G401 (cell line): Measurements from ENCODE around the gene RNF25. TPM values are rescaled to one million over a fixed set of nuclear protein-coding genes. Genes with fewer than 3 reads are reported as not detected.

Experiments used
- DNase-seq: peaks from one replicate; pipeline ENCODE4 v3.0.0-alpha.2; 2015; ENCODE audit warnings: low spot score
- in situ Hi-C: cut with HindIII; loops from 2 replicates; pipeline ENCODE4 v1.10.0; 2016; ENCODE audit warnings: low sequenced_read_pairs, mixed read lengths
- total RNA-seq: library from RNA; depleted of rRNA; stranded (reverse); fragments of >200 nt; shearing (Covaris generic); gene quantifications from 2 replicates; pipeline ENCODE4 v1.2.3, GENCODE V29; 2014; rRNA removed

RNF25 gene
- 35.6 and 48.6 TPM in 2 replicates for total RNA-seq

- in situ Hi-C loops = no loop called here
Measured at GRCh38 chr2:218671654-218672566, at the start of gene RNF25, which contains the start of gene STK36. TSS of gene RNF25 (minus strand) at chr2:218672002. CDS start at chr2:218671970, 32 bp downstream. TSS of gene STK36 (plus strand) at chr2:218672086. CDS start at chr2:218672830, 744 bp downstream.

GRCh38 chr2:218721488-218721887, 49.7 kb upstream of the RNF25 start:
- DNase-seq = no peak
- in situ Hi-C loops = no loop called here

More at GRCh38 chr2:218671654-218672566, at the start of gene RNF25, which contains the start of gene STK36:
- peak; percentile 96 for DNase-seq

GRCh38 chr2:218720048-218721041, 48.5 kb upstream of the RNF25 start:
- in situ Hi-C loops = no loop called here
- DNase-seq = no peak

GRCh38 chr2:218719457-218719856, 47.7 kb upstream of the RNF25 start:
- in situ Hi-C loops = no loop called here
- DNase-seq = no peak

- in situ Hi-C loops = no loop called here
- no peak for DNase-seq
Measured at GRCh38 chr2:218718058-218718457, 46.3 kb upstream of the RNF25 start.

GRCh38 chr2:218717262-218717661, 45.5 kb upstream of the RNF25 start:
- in situ Hi-C loops = no loop called here

GRCh38 chr2:218716070-218716469, 44.3 kb upstream of the RNF25 start:
- no peak for DNase-seq
- in situ Hi-C loops = no loop called here

More at GRCh38 chr2:218717262-218717661, 45.5 kb upstream of the RNF25 start:
- no peak for DNase-seq

GRCh38 chr2:218713922-218714321, 42.1 kb upstream of the RNF25 start:
- no peak for DNase-seq
- in situ Hi-C loops = no loop called here

GRCh38 chr2:218711550-218711929, 39.7 kb upstream of the RNF25 start:
- DNase-seq = peak; percentile 15
- in situ Hi-C loops = no loop called here

- in situ Hi-C loops = no loop called here
- peak; percentile 97 for DNase-seq
Measured at GRCh38 chr2:218710687-218711549, 39.1 kb upstream of the RNF25 start, which contains the start of gene TTLL4. TSS of gene TTLL4 (plus strand) at chr2:218710835. CDS start at chr2:218737677, 26,842 bp downstream.

GRCh38 chr2:218710334-218710686, 38.5 kb upstream of the RNF25 start:
- no peak for DNase-seq
- in situ Hi-C loops = no loop called here

GRCh38 chr2:218709908-218710307, 38.1 kb upstream of the RNF25 start:
- in situ Hi-C loops = no loop called here
- no peak for DNase-seq

- no peak for DNase-seq
- in situ Hi-C loops = no loop called here
Measured at GRCh38 chr2:218708086-218708485, 36.3 kb upstream of the RNF25 start.

- in situ Hi-C loops = loop anchor here (5.0 kb wide), 1 partner anchor 46 kb away; the partner anchor contains the start of genes BCS1L and ZNF142
- no peak for DNase-seq
Measured at GRCh38 chr2:218703341-218703740, 31.5 kb upstream of the RNF25 start.

GRCh38 chr2:218701806-218702205, 30.0 kb upstream of the RNF25 start:
- in situ Hi-C loops = loop anchor here (5.0 kb wide), 1 partner anchor 45 kb away; the partner anchor contains the start of genes BCS1L and ZNF142

GRCh38 chr2:218698885-218699284, 27.1 kb upstream of the RNF25 start:
- no peak for DNase-seq
- in situ Hi-C loops = no loop called here

More at GRCh38 chr2:218701806-218702205, 30.0 kb upstream of the RNF25 start:
- DNase-seq = peak; percentile 14

- no peak for DNase-seq
- in situ Hi-C loops = no loop called here
Measured at GRCh38 chr2:218694405-218695145, 22.8 kb upstream of the RNF25 start.

- in situ Hi-C loops = no loop called here
- no peak for DNase-seq
Measured at GRCh38 chr2:218691234-218691633, 19.4 kb upstream of the RNF25 start.
